Hematopoietic multipotent progenitor cell treated with erythropoietin and hydrocortisone succinate and interleukin-3 and kit ligand, for 6 days (in vitro differentiated cells): Measurements from ENCODE around the gene CALHM4.
A peak's percentile ranks its signal among the peaks of the same experiment; 100 is the strongest.

ENCODE experiments used
- DNase-seq: peaks from one replicate; pipeline ENCODE4 v3.0.0-alpha.2; 2015

The CALHM4 gene, protein sequence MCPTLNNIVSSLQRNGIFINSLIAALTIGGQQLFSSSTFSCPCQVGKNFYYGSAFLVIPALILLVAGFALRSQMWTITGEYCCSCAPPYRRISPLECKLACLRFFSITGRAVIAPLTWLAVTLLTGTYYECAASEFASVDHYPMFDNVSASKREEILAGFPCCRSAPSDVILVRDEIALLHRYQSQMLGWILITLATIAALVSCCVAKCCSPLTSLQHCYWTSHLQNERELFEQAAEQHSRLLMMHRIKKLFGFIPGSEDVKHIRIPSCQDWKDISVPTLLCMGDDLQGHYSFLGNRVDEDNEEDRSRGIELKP

DNA sequence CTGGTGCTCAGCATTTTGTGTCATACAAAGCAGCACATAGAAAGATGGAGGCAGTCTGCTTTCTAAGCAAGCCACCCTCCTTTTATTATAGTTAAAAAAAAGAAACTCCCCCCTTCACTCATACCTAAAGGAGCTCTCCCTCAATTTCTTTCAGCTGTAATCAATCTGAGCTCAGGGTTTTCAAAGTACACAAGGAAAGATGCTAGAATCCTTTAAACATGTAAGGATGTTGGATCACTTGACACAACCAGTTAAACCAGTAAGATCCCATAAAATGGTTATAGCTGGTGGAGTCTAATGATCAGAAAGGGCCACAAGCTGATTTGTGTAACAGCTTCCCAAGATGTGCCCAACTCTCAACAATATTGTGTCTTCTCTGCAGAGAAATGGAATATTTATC lies at the start of gene CALHM4:
CALHM4 (plus strand) TSS at position 301 of the 400 bp plus-strand sequence; CDS start at position 344, 43 bp downstream.
- no peak for DNase-seq

GRCh38 chr6:116507324-116507723 lies 46.2 kb upstream of the CALHM4 start:
- no peak for DNase-seq

GRCh38 chr6:116508527-116508926 lies 45.0 kb upstream of the CALHM4 start:
- DNase-seq: no peak

DNA sequence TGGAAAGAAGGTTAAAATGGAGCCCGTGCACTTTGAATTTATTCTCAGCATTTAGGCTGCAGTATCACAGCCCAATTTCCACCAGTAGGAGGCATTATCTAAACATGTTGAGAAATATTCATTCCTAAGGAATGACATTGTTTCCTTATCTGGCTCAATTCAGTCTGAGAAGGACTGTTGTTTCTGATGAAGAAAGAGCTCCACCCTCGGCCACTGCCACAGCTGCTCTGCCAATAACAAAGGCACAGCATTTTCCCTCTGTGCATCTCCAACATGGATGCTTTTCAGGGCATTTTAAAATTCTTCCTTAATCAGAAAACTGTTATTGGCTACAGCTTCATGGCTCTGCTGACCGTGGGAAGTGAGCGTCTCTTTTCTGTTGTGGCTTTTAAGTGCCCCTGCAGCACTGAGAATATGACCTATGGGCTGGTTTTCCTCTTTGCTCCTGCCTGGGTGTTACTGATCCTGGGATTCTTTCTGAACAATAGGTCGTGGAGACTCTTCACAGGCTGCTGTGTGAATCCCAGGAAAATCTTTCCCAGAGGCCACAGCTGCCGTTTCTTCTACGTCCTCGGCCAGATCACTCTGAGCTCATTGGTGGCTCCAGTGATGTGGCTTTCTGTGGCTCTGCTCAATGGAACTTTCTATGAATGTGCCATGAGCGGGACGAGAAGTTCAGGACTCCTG lies 42.0 kb upstream of the CALHM4 start, which contains the start of gene CALHM5:
CALHM5 (plus strand) TSS at position 216 of the 687 bp plus-strand sequence; CDS start at position 274, 58 bp downstream.
- peak; percentile 54 for DNase-seq

GRCh38 chr6:116512111-116512559 lies 41.4 kb upstream of the CALHM4 start:
- DNase-seq: no peak

- no peak for DNase-seq
These were observed 40.8 kb upstream of the CALHM4 start for GRCh38 chr6:116512734-116513133.

DNA sequence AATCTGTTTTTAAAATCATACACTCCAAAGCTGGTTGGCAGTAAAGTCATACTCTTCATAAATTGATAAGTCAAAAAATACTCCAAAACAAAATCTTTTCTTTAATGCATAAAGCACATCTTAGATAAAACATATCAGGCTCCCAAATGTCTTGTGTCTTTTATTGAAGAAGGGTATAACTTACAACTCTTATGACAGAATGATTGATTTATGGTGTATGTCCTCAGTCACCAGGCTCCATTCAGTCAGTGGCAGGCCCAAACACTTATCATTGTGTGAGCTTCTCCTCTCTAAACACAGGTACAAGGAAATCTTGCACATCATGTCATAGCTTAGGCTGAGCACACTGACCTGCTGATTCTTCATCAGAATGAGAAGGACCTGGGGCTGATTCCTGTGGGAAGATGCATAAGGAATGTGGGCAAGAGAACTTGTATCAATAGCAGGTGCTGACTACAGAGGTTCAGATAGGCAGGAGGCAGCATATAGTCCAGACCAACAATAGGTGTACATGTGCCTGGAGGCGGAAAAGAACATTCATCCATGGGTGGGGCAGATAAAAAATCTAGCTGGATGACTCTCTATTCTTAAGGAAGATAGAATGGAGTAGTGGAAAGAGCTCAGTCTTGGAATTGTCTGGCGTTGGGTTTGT lies 40.2 kb upstream of the CALHM4 start:
- no peak for DNase-seq

DNA sequence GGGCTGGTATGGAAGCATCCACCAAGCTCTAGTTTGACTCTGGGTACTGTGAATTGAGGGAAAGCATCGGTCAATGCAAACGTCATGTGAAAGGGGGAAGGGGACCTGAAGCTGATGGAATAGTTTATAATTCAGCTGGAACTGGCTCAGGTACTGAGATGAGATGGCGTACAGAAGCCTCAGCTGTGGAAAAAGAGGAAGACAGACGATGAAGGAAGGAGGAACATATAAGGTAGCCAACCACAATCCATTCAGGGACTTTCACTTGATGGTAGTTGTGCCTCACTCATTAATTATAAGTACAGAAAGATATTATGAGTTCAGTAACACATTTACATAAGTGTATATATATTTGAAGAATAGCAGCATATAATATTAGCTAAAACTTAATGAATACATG lies 39.4 kb upstream of the CALHM4 start:
- no peak for DNase-seq

GRCh38 chr6:116515141-116515540 lies 38.4 kb upstream of the CALHM4 start:
- DNase-seq: no peak

GRCh38 chr6:116518621-116519368 lies 34.8 kb upstream of the CALHM4 start:
- peak; percentile 30 for DNase-seq

DNA sequence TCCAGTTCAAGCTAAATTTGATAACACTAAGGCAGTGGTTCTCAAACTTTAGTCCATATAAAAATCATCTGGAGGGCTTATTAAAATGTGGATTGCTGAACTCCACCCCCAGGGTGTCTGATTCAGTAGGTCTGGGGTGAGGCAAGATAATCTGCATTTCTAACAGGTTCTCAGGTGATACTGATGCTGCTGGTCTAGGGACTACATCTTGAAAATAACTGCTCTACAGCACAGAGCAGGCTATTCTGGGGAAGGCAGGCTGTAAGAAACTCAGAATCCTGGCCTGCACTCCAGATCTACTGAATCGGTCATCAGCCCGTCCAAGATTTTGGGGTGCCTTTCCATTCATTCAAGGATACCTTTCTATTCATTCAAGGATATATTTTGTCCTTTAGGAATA lies 30.7 kb upstream of the CALHM4 start:
- DNase-seq: no peak

DNA sequence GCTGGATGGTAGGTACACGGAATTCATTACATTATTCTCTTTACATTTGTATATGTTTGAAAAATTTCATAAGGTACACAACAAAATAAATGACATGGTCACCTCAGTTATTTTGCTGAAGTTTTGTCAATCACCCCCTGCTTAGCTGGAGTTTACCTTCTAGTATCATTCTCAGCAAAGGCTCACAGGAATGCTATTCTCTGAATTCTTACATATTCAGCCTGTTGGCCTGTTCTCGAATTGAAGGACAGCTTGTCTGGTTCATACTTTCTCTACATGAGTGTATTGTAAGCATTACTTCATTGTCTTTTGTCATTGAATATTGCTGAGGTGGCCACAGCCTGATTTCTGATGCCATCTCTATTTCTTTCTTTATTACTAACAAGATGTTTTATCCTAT lies 29.3 kb upstream of the CALHM4 start:
- no peak for DNase-seq

- DNase-seq: no peak
These were observed 25.4 kb upstream of the CALHM4 start for GRCh38 chr6:116528133-116528532.

- no peak for DNase-seq
These were observed 24.8 kb upstream of the CALHM4 start for GRCh38 chr6:116528780-116529179.

- no peak for DNase-seq
These were observed 23.9 kb upstream of the CALHM4 start for GRCh38 chr6:116529466-116530290.

GRCh38 chr6:116530436-116530835 lies 23.1 kb upstream of the CALHM4 start:
- no peak for DNase-seq

DNA sequence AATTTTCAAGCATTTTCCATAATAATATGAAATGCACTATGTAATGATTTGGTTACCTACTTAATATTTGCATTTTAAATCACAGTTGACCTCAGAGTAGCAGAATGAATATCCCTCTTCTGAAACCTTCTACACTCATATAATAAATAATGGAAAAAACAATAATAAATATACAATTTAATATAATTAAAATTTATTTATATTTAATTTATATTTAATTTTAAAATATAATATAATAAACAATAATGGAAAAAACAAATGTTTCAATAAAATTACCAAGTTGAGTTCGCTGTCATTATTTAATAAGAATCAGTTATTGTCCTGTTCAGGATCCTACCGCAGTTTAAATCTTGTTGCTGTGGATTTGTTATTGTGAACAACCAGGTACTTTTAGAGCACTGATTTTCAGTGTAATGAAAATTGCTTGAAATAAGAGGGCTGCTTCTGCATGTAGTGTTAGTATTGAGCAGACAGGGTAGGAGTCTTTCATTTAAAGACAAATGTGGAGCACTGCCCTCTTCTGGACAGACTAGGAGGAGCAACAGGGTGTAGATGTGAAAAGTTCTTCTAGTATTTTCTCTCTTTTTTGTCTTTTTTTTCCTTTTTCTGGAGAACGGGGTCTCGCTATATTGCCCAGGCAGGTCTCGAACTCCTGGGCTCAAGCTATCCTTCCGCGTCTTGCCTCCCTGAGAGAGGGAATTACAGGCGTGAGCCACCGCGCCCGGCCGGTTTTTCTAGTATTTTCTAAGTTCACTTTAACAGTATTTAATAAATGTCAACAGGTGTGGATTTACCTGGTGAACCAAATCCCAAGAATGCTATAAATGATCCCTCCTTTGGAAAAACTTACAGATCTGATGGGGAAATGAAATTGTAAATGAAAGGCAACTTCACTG lies 21.6 kb upstream of the CALHM4 start:
- peak; percentile 88 for DNase-seq

GRCh38 chr6:116533233-116533957 lies 20.2 kb upstream of the CALHM4 start:
- DNase-seq: no peak

DNA sequence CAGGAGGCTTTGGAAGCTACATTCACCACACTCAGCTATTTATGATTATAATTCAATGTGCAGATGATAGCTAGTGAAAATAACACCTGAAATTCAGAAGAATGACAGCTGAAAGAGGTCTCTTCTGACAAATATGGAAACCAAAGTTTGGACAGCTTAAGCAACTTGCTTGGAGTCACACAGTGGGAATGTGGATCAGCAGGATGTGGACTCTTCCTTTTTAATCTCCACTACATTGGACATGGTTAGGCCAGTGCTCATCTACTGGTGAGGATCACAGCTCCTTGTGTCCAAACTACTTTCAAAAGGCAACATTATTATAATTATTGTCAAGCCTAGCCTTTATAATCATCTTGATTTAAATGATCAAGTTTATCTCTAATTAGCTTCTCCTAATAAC lies 18.4 kb upstream of the CALHM4 start:
- no peak for DNase-seq

- DNase-seq: peak; percentile 90
These were observed 17.3 kb upstream of the CALHM4 start for GRCh38 chr6:116536216-116536621.
